Sigmoid colon (tissue), 7 donors: Measurements from ENCODE around the gene PLB1. TPM values are rescaled to one million over a fixed set of nuclear protein-coding genes. Genes with fewer than 3 reads are reported as not detected.

Experiments
- DNase-seq: peaks from one replicate; pipeline ENCODE4 v3.0.0-alpha.2; 2019
- H3K27ac ChIP-seq, 4 donors: fragments of 200-600 bp; sonication (generic); one replicate each; pipeline ENCODE4 v1.5.1; 2016 to 2019; ENCODE audit warnings: mild to moderate bottlenecking in 1 of 4
- H3K27me3 ChIP-seq, 3 donors: fragments of 200-600 bp; sonication (generic); one replicate each; pipeline ENCODE4 v1.5.1; 2019; ENCODE audit warnings: mild to moderate bottlenecking in 1 of 3
- H3K36me3 ChIP-seq, 4 donors: fragments of 200-600 bp; sonication (generic); one replicate each; pipeline ENCODE4 v1.5.1; 2016 to 2019
- H3K4me1 ChIP-seq, 4 donors: fragments of 200-600 bp; sonication (generic); one replicate each; pipeline ENCODE4 v1.5.1; 2017 to 2019
- H3K4me3 ChIP-seq, 4 donors: fragments of 200-600 bp; sonication (generic); one replicate each; pipeline ENCODE4 v1.5.1; 2017 to 2019; ENCODE audit warnings: mild to moderate bottlenecking in 2 of 4, moderate library complexity in 1 of 4
- H3K9me3 ChIP-seq, 4 donors: fragments of 200-600 bp in 3 of 4; sonication (generic) in 3 of 4; one replicate each; pipeline versions ENCODE4 v1.5.1 to v1.6.1; 2013 to 2019
- CTCF ChIP-seq, 4 experiments: fragments of 450-650 bp in 3 of 4; fragments of 200-600 bp in 1 of 4; IDR thresholded peaks; one replicate each; pipeline ENCODE4 v1.5.1; 2016 to 2019; ENCODE audit warnings: antibody characterized with exemption in 4 of 4, mild to moderate bottlenecking in 3 of 4, moderate library complexity in 2 of 4
- EP300 ChIP-seq, 4 donors: sonication (generic); formaldehyde crosslinking; IDR thresholded peaks; one replicate each; pipeline ENCODE4 v1.6.1; 2017; ENCODE audit warnings: antibody characterized with exemption in 4 of 4
- POLR2A ChIP-seq, 2 donors: fragments of 450-650 bp; IDR thresholded peaks; one replicate each; pipeline ENCODE4 v1.6.1; 2016; ENCODE audit warnings: antibody characterized with exemption in 2 of 2, mild to moderate bottlenecking in 2 of 2, moderate library complexity in 2 of 2
- POLR2AphosphoS5 ChIP-seq, 4 donors: sonication (generic); formaldehyde crosslinking; IDR thresholded peaks; one replicate each; pipeline ENCODE4 v1.6.1; 2017; ENCODE audit warnings: antibody characterized with exemption in 4 of 4
- WGBS, 2 donors: extraction: QIAGEN DNeasy Blood & Tissue Kit; methylation state at CpG; one replicate each; pipeline ENCODE4 v1.1.7; 2013; 5-methylcytosine and 5-hydroxymethylcytosine counted together
- intact Hi-C: fragments of 100-400 bp; cut with DNase I; formaldehyde crosslinking; loops from one replicate; pipeline ENCODE4 v1.15.1; 2023
- polyA plus RNA-seq, 3 donors: library from polyadenylated mRNA; stranded (reverse); fragments of 200-250 nt; gene quantifications; one replicate each; pipeline ENCODE4 v1.2.3, GENCODE V29; 2013
- total RNA-seq, 4 donors: library from RNA; depleted of rRNA; stranded (reverse); fragments of >200 nt; gene quantifications; one replicate each; pipeline ENCODE4 v1.1.0, GENCODE V29; 2016
- donor health status: healthy with polysubstance abuse.
- donor health status: Bipolar disorder and iron deficiency.
- donor health status: healthy.

The PLB1 gene
- total and polyA plus RNA-seq, 7 donors, result 1.2 to 18.3 (median 2.1) TPM

- WGBS, 2 donors, result 21 to 50% methylated on average over 9 of the region's 9 CpGs
- no peaks in the 10 kb centered on the region for H3K9me3 ChIP-seq
- no peaks in the 10 kb centered on the region for H3K36me3 ChIP-seq
- TF ChIP-seq CTCF (IDR thresholded peaks at IDR 0.05) (no peak), EP300 (IDR thresholded peaks at IDR 0.05) (no peak), POLR2AphosphoS5 (IDR thresholded peaks at IDR 0.05) (no peak), POLR2A (IDR thresholded peaks at IDR 0.05) (no peak)
- H3K4me1 ChIP-seq, result peaks cover 0 to 29% (median 25%) of the 10 kb centered on the region in 4 donors
- no peaks in the 10 kb centered on the region for H3K27me3 ChIP-seq
- no peak for DNase-seq
- no peak overlapping the region for H3K4me3 ChIP-seq
- H3K27ac ChIP-seq, result peak overlapping the region; percentile 81 to 93 (median 85)
- intact Hi-C loops, result loop anchor here (1.0 to 2.0 kb wide), 2 partner anchors 31 to 159 kb away; no protein-coding TSS in a partner anchor
These were observed 98.1 kb downstream of the PLB1 start for GRCh38 chr2:28594000-28594331.

DNA sequence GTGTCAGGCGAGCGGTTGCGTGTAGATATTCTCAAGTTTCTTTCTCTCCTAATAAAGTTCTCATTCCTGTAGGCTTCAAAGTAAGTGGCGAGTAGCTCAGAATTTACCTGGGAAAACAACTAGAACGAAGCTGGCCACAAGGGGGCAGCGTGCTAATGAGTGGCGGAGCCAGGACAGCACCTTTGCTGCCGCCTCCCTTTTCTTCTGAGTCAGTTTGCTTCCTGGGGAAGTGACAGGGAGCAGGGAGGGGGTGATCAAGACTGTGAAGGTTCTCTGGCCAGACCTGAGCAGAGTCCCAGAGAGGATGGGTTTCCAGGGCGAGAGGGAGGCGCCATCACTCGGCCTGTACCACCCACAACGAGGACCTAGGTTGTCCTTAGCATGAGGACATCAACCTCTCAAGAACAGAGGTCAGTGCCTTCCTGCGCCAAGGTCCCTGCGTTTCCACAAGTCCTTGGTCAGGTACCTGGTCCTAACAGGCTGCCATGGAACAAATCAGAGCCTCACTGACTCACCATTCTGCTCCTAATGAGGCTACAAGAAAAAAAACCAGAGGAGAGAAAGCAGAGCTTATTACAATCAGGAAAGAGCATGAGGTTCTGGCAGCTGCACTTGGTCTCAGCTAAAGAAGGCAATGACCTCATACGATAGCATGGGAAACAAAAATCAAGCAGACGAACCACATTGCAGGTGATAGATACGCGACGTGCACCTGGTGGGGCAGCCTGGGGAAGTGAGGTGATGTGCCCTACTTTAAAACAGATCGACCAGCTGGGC lies 98.7 kb downstream of the PLB1 start:
- Histone ChIP-seq H3K4me3 (peak overlapping the region in 1 of 4 donors; percentile 14), H3K4me1 (peaks cover 0 to 29% (median 25%) of the 10 kb centered on the region in 4 donors), H3K27ac (peak overlapping the region; percentile 81 to 93 (median 85)), H3K27me3 (no peaks in the 10 kb centered on the region), H3K9me3 (no peaks in the 10 kb centered on the region), H3K36me3 (no peaks in the 10 kb centered on the region)
- 22 to 29% methylated on average over 20 of the region's 20 CpGs for WGBS, 2 donors
- DNase-seq, result peak; percentile 96
- intact Hi-C loops, result loop anchor here (1.0 to 5.0 kb wide), 3 partner anchors 30 to 159 kb away; no protein-coding TSS in a partner anchor
- peak; percentile 52 to 74 (median 66) for TF ChIP-seq POLR2AphosphoS5 (IDR thresholded peaks at IDR 0.05)
- no peak for TF ChIP-seq POLR2A (IDR thresholded peaks at IDR 0.05)
- TF ChIP-seq CTCF (IDR thresholded peaks at IDR 0.05), result peak; percentile 83 to 94 (median 87)
- TF ChIP-seq EP300 (IDR thresholded peaks at IDR 0.05), result no peak

- H3K27ac ChIP-seq, result peak overlapping the region; percentile 81 to 93 (median 85)
- peaks cover 0 to 29% (median 25%) of the 10 kb centered on the region in 4 donors for H3K4me1 ChIP-seq
- H3K27me3 ChIP-seq, result no peaks in the 10 kb centered on the region
- H3K36me3 ChIP-seq, result no peaks in the 10 kb centered on the region
- WGBS, 2 donors, result 91 to 93% methylated on average over 4 of the region's 4 CpGs
- no peak for DNase-seq
- H3K4me3 ChIP-seq, result no peak overlapping the region
- TF ChIP-seq CTCF (IDR thresholded peaks at IDR 0.05) (no peak), POLR2A (IDR thresholded peaks at IDR 0.05) (no peak)
- H3K9me3 ChIP-seq, result no peaks in the 10 kb centered on the region
- intact Hi-C loops, result loop anchor here (2.0 to 5.0 kb wide), 2 partner anchors 29 to 67 kb away; no protein-coding TSS in a partner anchor
These were observed 99.5 kb downstream of the PLB1 start for GRCh38 chr2:28595323-28595722.

DNA sequence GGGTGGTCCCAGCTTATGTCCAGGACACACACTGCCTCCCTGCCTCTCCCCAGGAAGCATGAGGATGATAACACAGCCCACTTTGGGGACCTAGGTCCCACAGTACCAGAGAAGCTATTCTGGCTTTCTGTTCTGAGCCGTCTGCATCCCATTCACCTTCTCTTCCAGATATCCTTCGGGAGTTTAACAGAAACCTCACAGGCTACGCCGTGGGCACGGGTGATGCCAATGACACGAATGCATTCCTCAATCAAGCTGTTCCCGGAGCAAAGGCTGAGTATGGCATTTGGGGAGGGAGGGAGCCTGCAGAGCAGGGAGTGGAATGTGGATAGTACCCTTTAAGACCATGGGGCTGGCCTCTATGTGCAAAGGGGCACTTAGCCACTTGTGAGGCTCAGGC lies 102.6 kb downstream of the PLB1 start:
- no peaks in the 10 kb centered on the region for H3K9me3 ChIP-seq
- no peaks in the 10 kb centered on the region for H3K36me3 ChIP-seq
- TF ChIP-seq EP300 (IDR thresholded peaks at IDR 0.05) (no peak), POLR2AphosphoS5 (IDR thresholded peaks at IDR 0.05) (no peak), POLR2A (IDR thresholded peaks at IDR 0.05) (no peak), CTCF (IDR thresholded peaks at IDR 0.05) (no peak)
- H3K27ac ChIP-seq, result peak overlapping the region in 2 of 4 donors; percentile 35 to 83
- intact Hi-C loops, result loop anchor here (5.0 kb wide), 1 partner anchor 64 kb away; no protein-coding TSS in a partner anchor
- DNase-seq, result no peak
- H3K27me3 ChIP-seq, result no peaks in the 10 kb centered on the region
- 94 to 95% methylated on average over 7 of the region's 7 CpGs for WGBS, 2 donors
- peaks cover 0 to 29% (median 25%) of the 10 kb centered on the region in 4 donors for H3K4me1 ChIP-seq
- H3K4me3 ChIP-seq, result no peak overlapping the region
